Adrenal gland (tissue), 5 donors: Measurements from ENCODE around the gene HMGCLL1.

ENCODE experiments used
- POLR2A ChIP-seq, 2 donors: fragments of 450-650 bp; IDR thresholded peaks; one replicate each; pipeline ENCODE4 v1.6.1; 2017; ENCODE audit warnings: antibody characterized with exemption in 2 of 2, mild to moderate bottlenecking in 2 of 2, moderate library complexity in 1 of 2
- TF ChIP-seq, protein P1 (sequence below), 6 experiments: fragments of 450-650 bp in 4 of 6; fragments of 200-600 bp in 2 of 6; sonication (generic) in 1 of 6; IDR thresholded peaks; 1 replicate in 5 of 6; 2 replicates in 1 of 6; pipeline versions ENCODE4 v1.5.1 to v1.8.0; 2016 to 2021; ENCODE audit warnings: antibody characterized with exemption in 6 of 6, mild to moderate bottlenecking in 2 of 6, moderate library complexity in 1 of 6
- donor health status: DM: no; HTN: no; CAD: no.

GRCh38 chr6:55497694-55498093 is 81.3 kb downstream of the HMGCLL1 start:
- TF ChIP-seq, protein P1, sequence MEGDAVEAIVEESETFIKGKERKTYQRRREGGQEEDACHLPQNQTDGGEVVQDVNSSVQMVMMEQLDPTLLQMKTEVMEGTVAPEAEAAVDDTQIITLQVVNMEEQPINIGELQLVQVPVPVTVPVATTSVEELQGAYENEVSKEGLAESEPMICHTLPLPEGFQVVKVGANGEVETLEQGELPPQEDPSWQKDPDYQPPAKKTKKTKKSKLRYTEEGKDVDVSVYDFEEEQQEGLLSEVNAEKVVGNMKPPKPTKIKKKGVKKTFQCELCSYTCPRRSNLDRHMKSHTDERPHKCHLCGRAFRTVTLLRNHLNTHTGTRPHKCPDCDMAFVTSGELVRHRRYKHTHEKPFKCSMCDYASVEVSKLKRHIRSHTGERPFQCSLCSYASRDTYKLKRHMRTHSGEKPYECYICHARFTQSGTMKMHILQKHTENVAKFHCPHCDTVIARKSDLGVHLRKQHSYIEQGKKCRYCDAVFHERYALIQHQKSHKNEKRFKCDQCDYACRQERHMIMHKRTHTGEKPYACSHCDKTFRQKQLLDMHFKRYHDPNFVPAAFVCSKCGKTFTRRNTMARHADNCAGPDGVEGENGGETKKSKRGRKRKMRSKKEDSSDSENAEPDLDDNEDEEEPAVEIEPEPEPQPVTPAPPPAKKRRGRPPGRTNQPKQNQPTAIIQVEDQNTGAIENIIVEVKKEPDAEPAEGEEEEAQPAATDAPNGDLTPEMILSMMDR (IDR thresholded peaks at IDR 0.05), result no peak
- TF ChIP-seq POLR2A (IDR thresholded peaks at IDR 0.05), result no peak
